ENCODE results near the gene PCYT2.

PCYT2 gene

DNA sequence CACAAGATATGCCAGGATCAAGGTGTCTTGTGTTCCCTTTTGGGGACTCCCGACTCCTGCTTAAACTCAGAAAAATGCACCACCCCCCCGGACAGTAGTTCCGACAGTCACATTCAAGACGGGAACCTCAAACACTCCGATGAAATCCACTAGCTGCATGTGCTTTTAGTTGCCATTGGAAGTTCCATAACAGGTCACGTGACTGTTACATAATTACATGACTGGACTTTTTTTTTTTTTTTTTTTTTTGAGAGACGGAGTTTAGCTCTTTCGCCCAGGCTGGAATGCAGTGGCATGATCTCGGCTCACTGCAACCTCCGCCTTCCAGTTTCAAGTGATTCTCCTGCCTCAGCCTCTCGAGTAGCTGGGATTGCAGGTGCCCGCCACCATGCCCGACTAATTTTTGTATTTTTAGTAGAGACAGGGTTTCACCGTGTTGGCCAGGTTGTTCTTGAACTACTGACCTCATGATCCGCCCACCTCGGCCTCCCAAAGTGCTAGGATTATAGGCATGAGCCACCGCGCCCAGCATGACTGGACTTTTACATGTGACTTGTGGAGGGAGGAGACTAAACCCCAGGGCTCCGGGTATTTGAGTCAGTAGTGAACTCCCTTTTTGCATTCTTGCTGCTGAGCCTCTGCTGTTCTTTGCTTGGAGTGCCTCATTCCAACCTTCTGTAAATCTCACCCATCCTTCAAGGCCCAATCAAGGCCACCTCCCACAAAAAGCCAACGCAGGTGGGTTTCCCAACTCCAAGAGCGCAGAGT is 5.2 kb upstream of the PCYT2 start:
- DNase-seq (ENCODE audit: extremely low spot score, insufficient read length, low read depth), result no peak
- no peak for FAIRE-seq

DNA sequence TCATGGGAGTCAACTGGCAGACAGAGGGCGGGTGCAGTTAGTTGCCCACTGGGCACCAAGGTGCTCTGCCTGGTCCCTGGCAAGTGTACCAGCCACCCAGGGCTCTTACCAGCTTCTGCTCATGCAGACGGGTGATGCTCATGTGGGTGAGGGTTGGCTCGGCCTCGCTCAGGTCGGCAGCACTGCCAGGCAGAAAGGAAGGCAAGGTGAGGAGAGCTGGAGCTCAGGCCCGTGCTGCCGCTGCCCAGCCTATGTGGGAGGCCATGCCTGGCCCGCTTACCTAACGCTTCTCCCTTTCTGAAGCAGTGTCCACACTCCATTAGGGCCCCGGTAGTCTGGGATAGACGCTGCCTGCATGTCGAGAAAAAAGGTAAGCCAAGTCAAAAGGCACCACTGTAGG is 4.1 kb upstream of the PCYT2 start:
- FAIRE-seq (no peak), DNase-seq (ENCODE audit: extremely low spot score, insufficient read length, low read depth) (no peak)

- no peak for FAIRE-seq
- DNase-seq (ENCODE audit: extremely low spot score, insufficient read length, low read depth), result no peak
Observed at GRCh38 chr17:81914103-81914850, 3.1 kb upstream of the PCYT2 start.

- FAIRE-seq (no peak), DNase-seq (ENCODE audit: extremely low spot score, insufficient read length, low read depth) (no peak)
Observed at GRCh38 chr17:81913394-81914102, 2.3 kb upstream of the PCYT2 start.

DNA sequence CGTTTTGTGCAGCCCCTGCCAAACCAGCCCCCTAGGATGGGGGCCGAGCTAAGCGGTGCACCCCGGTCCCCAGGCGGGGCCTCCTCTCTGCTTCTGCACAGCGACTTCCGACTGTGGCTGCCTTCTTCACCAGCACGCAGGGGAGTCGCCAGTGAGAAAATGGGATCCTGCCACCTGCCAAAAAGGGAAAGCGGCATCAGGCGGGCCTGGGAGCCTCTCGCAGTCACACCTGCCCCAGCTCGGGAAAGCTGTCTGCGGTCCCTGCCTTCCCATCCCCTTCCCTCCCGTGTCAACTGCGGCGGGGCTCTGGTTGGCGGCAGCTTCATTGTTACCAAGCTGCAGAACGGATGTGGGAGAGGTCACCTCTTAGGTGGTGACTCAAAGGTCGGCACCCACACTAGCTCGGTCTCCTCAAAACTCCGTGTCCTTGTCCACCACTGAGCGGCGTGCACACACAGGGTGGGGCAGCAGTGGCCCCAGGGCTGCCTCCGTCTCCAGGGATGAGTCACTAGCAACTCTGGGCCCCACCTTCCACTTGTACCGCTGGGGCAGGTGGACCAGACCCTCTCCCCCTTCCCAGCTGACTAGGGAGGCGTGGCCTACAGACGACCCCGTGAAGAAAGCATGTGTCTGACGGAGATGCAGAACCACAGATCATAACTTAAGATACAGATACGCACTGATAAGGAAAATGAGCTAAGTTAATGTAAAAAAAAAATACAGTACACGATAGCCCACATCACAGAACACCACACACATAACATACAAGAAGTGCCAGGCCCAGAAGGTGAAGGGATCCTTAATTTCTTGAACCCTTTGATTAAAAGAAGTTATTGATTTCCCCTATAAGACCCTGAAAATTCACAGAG is 1.5 kb upstream of the PCYT2 start:
- DNase-seq (ENCODE audit: extremely low spot score, insufficient read length, low read depth) (no peak), FAIRE-seq (no peak)

DNA sequence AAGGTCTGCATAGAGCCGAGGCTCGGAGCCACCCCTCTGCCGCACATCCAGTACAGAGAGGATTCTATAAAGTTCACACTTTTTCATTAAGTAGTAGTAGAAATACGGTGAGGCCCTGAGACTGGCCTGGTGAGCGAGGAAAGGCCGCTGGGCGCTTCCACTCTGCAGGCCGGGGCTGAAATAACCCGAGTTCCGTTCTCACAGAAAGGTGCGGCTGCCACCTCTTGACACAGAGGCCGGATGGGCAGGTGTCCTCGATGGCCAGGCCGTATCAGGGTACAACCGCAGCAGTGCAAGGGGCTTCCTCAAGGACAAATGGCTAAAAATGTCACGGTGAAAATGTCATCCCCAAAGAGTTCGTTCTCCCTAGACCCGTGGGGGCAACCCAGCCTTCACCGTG is 770 bp upstream of the PCYT2 start:
- FAIRE-seq (no peak), DNase-seq (ENCODE audit: extremely low spot score, insufficient read length, low read depth) (no peak)

GRCh38 chr17:81910840-81911276 is 341 bp downstream of the PCYT2 start:
- no peak for FAIRE-seq
- no peak for DNase-seq (ENCODE audit: extremely low spot score, insufficient read length, low read depth)

- no peak for DNase-seq (ENCODE audit: extremely low spot score, insufficient read length, low read depth)
Observed at GRCh38 chr17:81909966-81910839, 996 bp downstream of the PCYT2 start.

GRCh38 chr17:81909231-81909630 is 2.0 kb downstream of the PCYT2 start:
- FAIRE-seq (no peak), DNase-seq (ENCODE audit: extremely low spot score, insufficient read length, low read depth) (no peak)

More at GRCh38 chr17:81909966-81910839, 996 bp downstream of the PCYT2 start:
- FAIRE-seq, result no peak

- DNase-seq (ENCODE audit: extremely low spot score, insufficient read length, low read depth) (no peak), FAIRE-seq (no peak)
Observed at GRCh38 chr17:81908793-81909192, 2.4 kb downstream of the PCYT2 start.

- FAIRE-seq, result no peak
- no peak for DNase-seq (ENCODE audit: extremely low spot score, insufficient read length, low read depth)
Observed at GRCh38 chr17:81907219-81908145, 3.7 kb downstream of the PCYT2 start.

DNA sequence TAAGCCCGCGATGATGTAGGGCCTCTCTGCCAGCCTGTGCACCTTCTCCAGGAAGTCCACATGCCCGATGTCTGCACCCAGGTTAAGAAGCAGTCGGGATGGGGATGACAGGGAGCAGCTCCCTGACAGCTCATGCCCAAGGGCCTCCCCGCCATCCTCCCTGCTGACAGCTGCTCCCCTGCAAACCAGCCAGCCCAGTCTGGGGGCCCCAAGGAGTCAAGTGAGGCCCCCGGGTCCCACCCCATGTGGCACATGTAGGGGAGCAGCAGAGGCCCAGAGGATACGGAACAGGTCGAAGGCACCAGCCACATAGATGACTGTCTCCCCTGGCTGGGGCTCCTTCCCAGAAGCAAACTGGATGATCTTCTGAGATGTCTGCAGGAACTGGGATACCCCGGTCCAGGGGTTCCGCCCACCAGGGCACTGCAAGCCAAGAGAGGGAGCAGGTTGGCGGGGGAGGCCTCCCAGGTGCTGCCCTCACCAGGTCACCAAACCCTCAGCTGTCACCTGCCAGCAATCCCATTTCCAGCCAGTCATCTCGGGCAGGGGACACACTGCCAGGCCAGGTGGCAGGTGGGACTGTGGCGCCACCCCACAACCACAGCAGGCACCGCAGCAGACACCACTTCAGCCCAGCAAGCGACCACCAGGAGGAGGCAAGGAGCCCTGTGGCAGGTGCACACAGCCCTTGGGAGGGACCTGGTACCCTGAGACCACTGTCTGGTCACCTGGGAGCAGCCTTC is 4.6 kb downstream of the PCYT2 start:
- no peak for DNase-seq (ENCODE audit: extremely low spot score, insufficient read length, low read depth)
- FAIRE-seq, result no peak

DNA sequence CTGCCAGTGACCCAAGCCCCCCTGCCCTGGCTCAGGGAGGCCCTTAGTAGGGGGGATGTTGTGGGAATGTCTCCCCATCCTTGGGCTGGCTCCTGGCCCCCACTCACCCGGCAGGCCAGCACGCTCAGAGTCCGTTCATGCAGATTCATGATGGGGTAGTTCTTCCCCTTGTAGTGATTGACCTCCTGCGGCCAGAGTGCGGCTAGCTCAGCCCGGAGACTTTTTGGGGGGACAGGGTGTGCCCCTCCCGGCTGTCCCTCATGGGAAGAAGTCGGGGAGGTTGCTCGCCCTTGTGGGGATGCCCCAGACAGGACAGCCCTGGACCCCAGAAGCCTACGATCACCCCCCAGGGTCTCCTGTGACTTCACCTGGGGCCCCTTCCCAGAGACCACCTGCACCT is 5.2 kb downstream of the PCYT2 start:
- no peak for DNase-seq (ENCODE audit: extremely low spot score, insufficient read length, low read depth)
- no peak for FAIRE-seq

- DNase-seq (ENCODE audit: extremely low spot score, insufficient read length, low read depth), result no peak
- no peak for FAIRE-seq
Observed at GRCh38 chr17:81905424-81905875, 5.7 kb downstream of the PCYT2 start.

DNA sequence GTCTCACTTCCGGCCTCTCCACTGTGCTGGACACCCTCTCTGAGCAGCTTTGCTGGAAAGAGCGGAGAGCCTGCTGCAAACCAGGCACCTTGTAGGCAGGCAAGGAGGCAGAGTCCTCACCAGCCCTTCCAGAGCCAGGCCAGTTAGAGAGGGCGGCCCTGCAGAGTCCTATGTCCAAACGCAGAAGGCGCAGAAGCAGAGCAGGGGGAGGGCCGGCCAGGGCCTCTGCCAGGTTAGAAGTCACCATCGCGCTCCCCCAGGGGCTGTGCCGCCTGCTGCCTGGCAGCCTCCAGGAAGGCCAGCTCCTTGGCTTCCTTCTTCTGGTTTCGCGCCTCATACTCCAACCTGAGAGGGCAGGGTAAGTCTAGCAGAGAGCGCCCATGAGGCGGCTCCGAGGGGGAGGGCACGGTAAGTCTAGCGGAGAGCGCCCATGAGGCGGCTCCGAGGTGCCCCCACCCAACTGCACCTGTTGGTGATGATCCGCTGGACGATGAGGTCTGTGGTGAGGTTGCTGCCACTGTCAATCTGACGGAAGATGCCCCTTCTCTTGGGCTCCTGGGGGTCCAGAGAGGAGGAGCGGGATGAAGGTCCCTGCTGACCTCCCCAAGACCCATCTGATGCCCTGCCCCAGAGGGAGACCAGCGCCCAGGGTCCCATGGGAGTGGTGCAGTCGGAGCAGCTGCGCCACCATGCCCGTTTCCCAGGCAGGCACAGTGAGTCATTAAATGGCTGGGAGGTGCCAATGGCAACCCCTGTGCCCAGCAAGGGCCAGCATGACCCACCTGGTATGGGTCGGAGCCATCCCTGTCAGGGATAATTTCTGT is 6.4 kb downstream of the PCYT2 start:
- no peak for DNase-seq (ENCODE audit: extremely low spot score, insufficient read length, low read depth)
- no peak for FAIRE-seq

DNA sequence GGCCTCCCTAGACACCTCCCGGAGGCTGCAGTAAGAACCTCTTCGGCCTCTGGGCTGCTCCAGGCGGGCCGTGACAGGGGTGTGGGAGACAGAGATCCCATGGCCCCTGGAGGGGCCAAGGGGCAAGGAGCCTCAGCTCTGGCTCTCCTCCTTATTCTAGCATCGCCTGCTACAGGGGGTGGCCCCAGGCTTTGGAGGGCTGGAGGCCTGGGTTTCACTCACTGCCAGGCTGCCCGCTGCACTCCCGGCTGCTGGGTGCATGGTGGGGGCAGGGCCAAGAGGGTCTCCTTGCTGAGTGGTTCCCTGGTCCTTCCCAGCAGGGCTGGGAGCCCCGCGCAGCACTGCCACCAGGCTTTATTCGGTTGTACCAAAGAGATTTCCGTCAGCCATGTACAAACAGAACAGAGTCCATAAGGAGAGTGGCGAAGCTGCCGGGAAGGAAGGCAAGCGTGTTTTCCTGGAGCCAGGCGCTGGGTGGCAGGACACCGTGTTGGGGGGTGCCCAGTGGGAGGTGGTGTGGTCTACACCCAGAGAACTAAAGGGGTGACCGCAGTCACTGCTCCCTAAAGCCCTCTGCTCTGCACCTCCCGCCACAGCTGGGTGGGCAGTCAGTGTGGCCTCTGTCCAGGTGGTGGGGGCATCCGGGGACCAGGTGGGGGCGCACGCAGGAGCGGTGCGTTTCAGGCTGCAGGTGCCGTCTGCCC is 7.2 kb downstream of the PCYT2 start:
- no peak for DNase-seq (ENCODE audit: extremely low spot score, insufficient read length, low read depth)
- FAIRE-seq, result no peak
